RWPE2 (cell line): ENCODE measurements around the gene SNHG17.

Source experiments
- ATAC-seq: fragments of 200-7000 bp; cut with Tn5 transposase; 3 replicates; pipeline ENCODE4 v1.9.1; 2021; ENCODE audit warnings: low read depth
- DNase-seq: peaks from one replicate; pipeline ENCODE4 v3.0.0-alpha.2; 2020; ENCODE audit warnings: low spot score
- H3K27ac ChIP-seq: fragments of 450-650 bp; 2 replicates; pipeline ENCODE4 v1.5.1; 2017; ENCODE audit warnings: mild to moderate bottlenecking; ENCODE audit not compliant: poor library complexity, severe bottlenecking
- H3K27me3 ChIP-seq: fragments of 250-450 bp; sonication (Bioruptor Pico); 2 replicates; pipeline ENCODE4 v1.5.1; 2021; ENCODE audit warnings: mild to moderate bottlenecking, moderate library complexity; ENCODE audit not compliant: insufficient read depth, poor library complexity, severe bottlenecking
- H3K36me3 ChIP-seq: fragments of 250-450 bp; sonication (Bioruptor Pico); 2 replicates; pipeline ENCODE4 v1.5.1; 2020; ENCODE audit warnings: low read depth, mild to moderate bottlenecking, moderate library complexity
- H3K4me1 ChIP-seq: fragments of 250-450 bp; sonication (Bioruptor Pico); 2 replicates; pipeline ENCODE4 v1.5.1; 2021; ENCODE audit warnings: mild to moderate bottlenecking, moderate library complexity; ENCODE audit not compliant: insufficient read depth, poor library complexity, severe bottlenecking
- H3K4me3 ChIP-seq: fragments of 250-450 bp; sonication (Bioruptor Pico); 2 replicates; pipeline ENCODE4 v1.5.1; 2021; ENCODE audit warnings: mild to moderate bottlenecking, moderate library complexity; ENCODE audit not compliant: severe bottlenecking
- H3K9me3 ChIP-seq: fragments of 250-450 bp; sonication (Bioruptor Pico); 2 replicates; pipeline ENCODE4 v1.5.1; 2021; ENCODE audit warnings: mild to moderate bottlenecking, moderate library complexity; ENCODE audit not compliant: severe bottlenecking
- TF ChIP-seq, protein P1 (sequence below): fragments of 450-650 bp; IDR thresholded peaks from one replicate; pipeline ENCODE4 v1.5.1; 2017; ENCODE audit warnings: mild to moderate bottlenecking, moderate library complexity; ENCODE audit not compliant: poor library complexity, severe bottlenecking

Gene SNHG17

DNA sequence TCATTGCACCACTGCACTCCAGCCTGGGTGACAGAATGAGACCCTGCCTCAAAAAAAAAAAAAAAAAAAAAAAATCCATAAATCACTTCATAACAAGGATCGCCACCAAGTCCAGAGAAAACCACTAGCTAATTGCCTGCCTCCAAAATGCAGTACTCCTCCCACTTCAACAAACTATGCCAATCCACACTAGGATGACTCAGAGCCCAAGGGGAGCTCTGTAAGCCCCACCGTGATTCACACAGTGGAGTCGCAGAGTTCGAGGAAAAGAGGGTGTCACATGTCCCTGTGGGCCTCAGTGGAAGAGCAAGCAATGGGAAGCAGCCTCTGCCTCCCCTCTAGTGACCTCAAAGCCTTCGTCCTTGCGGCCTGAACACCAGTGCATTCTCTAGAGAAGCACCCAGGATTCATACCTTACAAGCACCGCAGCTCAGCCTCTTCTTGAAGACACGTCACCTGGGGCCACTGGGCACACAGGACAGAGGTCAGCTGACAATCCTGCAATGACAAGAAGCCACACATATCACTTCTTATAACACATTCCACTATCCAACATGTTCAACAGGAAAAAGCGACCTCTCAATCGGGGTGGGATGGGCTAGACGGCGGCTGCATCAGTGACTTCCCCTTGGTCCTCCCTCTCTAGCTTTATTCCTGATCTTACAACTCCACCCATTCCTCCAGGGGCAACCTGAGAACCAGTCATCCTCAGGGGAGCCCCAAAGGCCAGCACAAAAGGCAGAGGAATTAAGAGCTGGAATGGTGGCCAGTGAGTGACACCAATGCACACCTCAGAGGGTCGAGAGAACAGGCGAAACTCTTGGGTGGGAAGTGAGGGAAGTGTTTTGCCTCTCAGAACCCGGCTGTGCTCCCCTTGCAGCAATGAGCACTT lies 8.9 kb downstream of the SNHG17 start:
- no peak overlapping the region for H3K4me3 ChIP-seq
- no peaks in the 10 kb centered on the region for H3K27me3 ChIP-seq
- ATAC-seq, result peak; percentile 80
- TF ChIP-seq, protein P1, sequence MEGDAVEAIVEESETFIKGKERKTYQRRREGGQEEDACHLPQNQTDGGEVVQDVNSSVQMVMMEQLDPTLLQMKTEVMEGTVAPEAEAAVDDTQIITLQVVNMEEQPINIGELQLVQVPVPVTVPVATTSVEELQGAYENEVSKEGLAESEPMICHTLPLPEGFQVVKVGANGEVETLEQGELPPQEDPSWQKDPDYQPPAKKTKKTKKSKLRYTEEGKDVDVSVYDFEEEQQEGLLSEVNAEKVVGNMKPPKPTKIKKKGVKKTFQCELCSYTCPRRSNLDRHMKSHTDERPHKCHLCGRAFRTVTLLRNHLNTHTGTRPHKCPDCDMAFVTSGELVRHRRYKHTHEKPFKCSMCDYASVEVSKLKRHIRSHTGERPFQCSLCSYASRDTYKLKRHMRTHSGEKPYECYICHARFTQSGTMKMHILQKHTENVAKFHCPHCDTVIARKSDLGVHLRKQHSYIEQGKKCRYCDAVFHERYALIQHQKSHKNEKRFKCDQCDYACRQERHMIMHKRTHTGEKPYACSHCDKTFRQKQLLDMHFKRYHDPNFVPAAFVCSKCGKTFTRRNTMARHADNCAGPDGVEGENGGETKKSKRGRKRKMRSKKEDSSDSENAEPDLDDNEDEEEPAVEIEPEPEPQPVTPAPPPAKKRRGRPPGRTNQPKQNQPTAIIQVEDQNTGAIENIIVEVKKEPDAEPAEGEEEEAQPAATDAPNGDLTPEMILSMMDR, result no peak
- peaks cover 100% of the 10 kb centered on the region for H3K36me3 ChIP-seq
- no peaks in the 10 kb centered on the region for H3K9me3 ChIP-seq
- no peak for DNase-seq
- H3K4me1 ChIP-seq, result peaks cover 12% of the 10 kb centered on the region
- no peak overlapping the region for H3K27ac ChIP-seq

DNA sequence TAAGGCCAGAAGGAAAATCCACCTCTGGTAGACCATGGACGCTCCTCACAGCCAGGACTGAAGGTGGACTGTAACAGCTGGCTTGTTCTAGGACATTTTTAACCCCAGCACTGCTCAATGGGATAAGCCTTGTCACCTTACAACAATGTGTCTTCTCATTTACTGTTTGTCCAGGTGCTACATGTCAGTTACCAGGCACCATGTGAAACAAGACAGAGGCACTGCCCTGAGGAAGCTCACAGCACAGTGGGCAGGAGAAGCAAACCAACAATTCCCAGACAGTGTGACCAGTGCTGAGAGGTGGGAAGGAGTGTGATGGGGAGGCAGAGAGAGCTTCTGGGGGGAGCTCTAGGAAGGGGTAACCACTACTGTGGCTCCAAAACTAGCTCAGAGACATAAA lies 10.7 kb downstream of the SNHG17 start:
- H3K36me3 ChIP-seq, result peaks cover 100% of the 10 kb centered on the region

DNA sequence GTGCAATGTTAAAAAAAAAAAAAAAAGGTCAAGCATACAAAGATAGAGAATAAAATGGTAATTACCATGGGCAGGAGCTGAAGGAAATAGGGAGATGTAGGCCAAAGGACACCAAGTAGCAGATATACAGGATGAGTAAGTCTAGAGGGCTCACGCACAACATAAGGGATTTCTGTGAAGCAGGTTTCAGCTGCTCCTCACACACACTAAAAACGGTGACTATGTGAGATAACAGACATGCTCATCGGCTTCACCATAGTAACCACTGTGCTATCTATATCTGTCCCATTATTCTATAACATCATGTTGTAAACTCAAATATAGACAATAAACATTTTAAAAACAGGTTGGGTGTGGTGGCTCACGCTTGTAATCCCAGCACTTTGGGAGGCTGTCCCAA lies 11.6 kb downstream of the SNHG17 start:
- Histone ChIP-seq H3K4me3 (no peak overlapping the region), H3K4me1 (peaks cover 12% of the 10 kb centered on the region), H3K9me3 (no peaks in the 10 kb centered on the region), H3K36me3 (peaks cover 100% of the 10 kb centered on the region), H3K27ac (no peak overlapping the region), H3K27me3 (no peaks in the 10 kb centered on the region)
- TF ChIP-seq, protein P1, result no peak
- ATAC-seq (no peak), DNase-seq (no peak)

More for the DNA sequence above, 10.7 kb downstream of the SNHG17 start:
- ATAC-seq (no peak), DNase-seq (no peak)
- no peaks in the 10 kb centered on the region for H3K27me3 ChIP-seq
- H3K4me3 ChIP-seq, result no peak overlapping the region
- no peaks in the 10 kb centered on the region for H3K9me3 ChIP-seq
- no peak overlapping the region for H3K27ac ChIP-seq
- H3K4me1 ChIP-seq, result peaks cover 12% of the 10 kb centered on the region
- TF ChIP-seq, protein P1, result no peak

DNA sequence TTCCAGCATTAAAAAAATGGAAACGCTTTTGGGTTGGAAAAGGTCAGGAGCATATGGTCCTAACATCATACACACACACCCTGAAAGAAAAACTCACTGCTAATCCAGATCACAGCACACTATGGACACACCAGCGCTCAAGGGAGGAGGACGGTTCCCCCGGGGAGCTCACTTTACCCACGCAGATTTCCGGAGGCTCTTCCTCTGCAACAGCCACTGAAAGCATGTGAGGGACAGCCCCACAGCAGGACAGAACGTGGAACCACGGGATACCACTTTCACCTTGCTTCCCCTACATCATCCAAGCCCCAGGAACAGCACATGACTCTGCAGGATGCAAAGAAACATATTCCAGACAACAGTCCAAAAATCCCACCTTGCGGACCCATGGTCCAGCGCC lies 13.2 kb downstream of the SNHG17 start:
- DNase-seq (no peak), ATAC-seq (no peak)
- H3K4me3 ChIP-seq, result no peak overlapping the region
- no peak overlapping the region for H3K27ac ChIP-seq
- peaks cover 93% of the 10 kb centered on the region for H3K36me3 ChIP-seq
- H3K9me3 ChIP-seq, result no peaks in the 10 kb centered on the region
- H3K27me3 ChIP-seq, result no peaks in the 10 kb centered on the region
- H3K4me1 ChIP-seq, result peaks cover 7% of the 10 kb centered on the region
- TF ChIP-seq, protein P1, result no peak

DNA sequence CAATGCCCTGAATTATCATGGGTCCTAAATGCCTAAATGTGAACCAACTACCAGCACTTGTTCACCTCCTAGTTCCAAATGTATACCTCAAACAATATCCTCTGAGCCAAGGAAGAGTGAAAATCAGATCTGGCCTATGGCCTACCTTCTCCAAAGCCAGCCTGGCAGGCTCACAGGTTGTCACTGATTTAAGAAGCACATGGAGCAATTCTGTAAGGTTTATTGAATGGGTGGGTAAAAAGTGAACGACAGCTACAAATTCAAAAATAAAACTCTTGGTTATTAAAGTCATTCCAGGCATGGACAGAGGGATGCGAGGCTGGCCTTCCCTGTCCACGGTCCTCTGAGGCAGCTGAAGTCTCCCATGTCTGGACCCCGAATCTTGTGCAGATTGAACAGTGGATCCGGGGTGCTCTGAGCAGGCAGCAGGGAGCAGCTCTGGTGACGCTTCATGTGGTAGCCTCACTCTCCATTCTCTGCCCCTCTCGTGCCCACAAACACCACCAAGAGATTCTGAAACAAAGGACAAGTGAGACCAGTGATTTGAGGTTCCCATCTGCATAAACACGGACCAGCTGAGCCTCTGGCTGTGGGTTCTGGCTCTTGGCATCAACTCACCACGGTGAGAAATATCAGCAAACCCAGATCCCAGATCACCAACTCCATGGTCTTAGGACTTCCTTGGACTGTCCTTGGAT lies 14.6 kb downstream of the SNHG17 start:
- TF ChIP-seq, protein P1, result no peak
- no peaks in the 10 kb centered on the region for H3K4me1 ChIP-seq
- peaks cover 91% of the 10 kb centered on the region for H3K36me3 ChIP-seq
- peak; percentile 59 for DNase-seq
- H3K27ac ChIP-seq, result no peak overlapping the region
- no peak for ATAC-seq
- no peaks in the 10 kb centered on the region for H3K27me3 ChIP-seq
- H3K4me3 ChIP-seq, result no peak overlapping the region
- no peaks in the 10 kb centered on the region for H3K9me3 ChIP-seq
